ENCODE results near the gene BHLHE23. TPM values are rescaled to one million over a fixed set of nuclear protein-coding genes. Genes with fewer than 3 reads are reported as not detected.

BHLHE23 gene
- total RNA-seq, 1 experiment from 2014 or later: not detected

- Histone ChIP-seq H3K9me2 (ENCODE audit: insufficient read depth) (no peaks in the 10 kb centered on the region), H4K20me1 (ENCODE audit: insufficient read depth) (no peaks in the 10 kb centered on the region), H3K27ac (ENCODE audit: low read depth, low read length) (no peak overlapping the region), H3K9ac (ENCODE audit: low read length) (no peak overlapping the region), H3K36me3 (ENCODE audit: control insufficient read depth in 1 of 2, insufficient read depth in 2 of 2, low read length in 2 of 2) (no peaks in the 10 kb centered on the region), H3K4me2 (ENCODE audit: low read length) (no peak overlapping the region), H2AFZ (ENCODE audit: low read depth, low read length, poor library complexity, severe bottlenecking) (no peak overlapping the region), H3K9me3 (ENCODE audit: control insufficient read depth in 1 of 2, insufficient read depth in 1 of 2, low read depth in 1 of 2, low read length in 2 of 2) (no peaks in the 10 kb centered on the region; a peak in 1 of 4 replicates), H3K79me2 (ENCODE audit: insufficient read depth, low read length) (no peaks in the 10 kb centered on the region), H3K4me3 (replicated peaks in 1 of 2; ENCODE audit: low read depth in 1 of 2, low read length in 2 of 2) (no peak overlapping the region), H3K27me3 (ENCODE audit: insufficient read depth, low read length) (0 out of 2 replicates have a peak, but pooled peaks cover 7% of the 10 kb centered on the region), H3K4me1 (ENCODE audit: control insufficient read depth in 1 of 2, insufficient read depth in 2 of 2, low read length in 2 of 2) (0 out of 4 replicates have a peak, but pooled peaks cover 0 to 2% of the 10 kb centered on the region in 2 experiments)
- BruUV-seq (replicated peaks): no TSS peak
- ATAC-seq (no peak), DNase-seq (ENCODE audit: low read depth, low spot score) (no peak)
- ChIA-PET RAD21 (ENCODE audit: low non-redundant PET in 1 of 2, low total read pairs in 2 of 2, uncharacterized antibody in 2 of 2, unreplicated experiment in 2 of 2) (no interaction called here), CTCF (no interaction called here), POLR2A (no interaction called here)
- intact Hi-C loops (cut with micrococcal nuclease): no loop called here
- TF ChIP-seq SRF (IDR thresholded peaks at IDR 0.05; ENCODE audit: low read depth) (no peak), ZFX (IDR thresholded peaks at IDR 0.05) (no peak), ZBTB33 (IDR thresholded peaks at IDR 0.05; ENCODE audit: extremely low read depth, insufficient replicate concordance, low read length) (no peak), YY1 (IDR thresholded peaks at IDR 0.05; ENCODE audit: extremely low read depth, insufficient replicate concordance, low read depth, low read length) (no peak), POLR2A (IDR thresholded peaks at IDR 0.05; ENCODE audit: borderline replicate concordance, extremely low read depth, insufficient read depth, insufficient read length) (no peak), ELF1 (IDR thresholded peaks at IDR 0.05; ENCODE audit: borderline replicate concordance, low read depth) (no peak), RAD21 (IDR thresholded peaks at IDR 0.05; ENCODE audit: low read depth) (no peak), EGR1 (IDR thresholded peaks at IDR 0.05; ENCODE audit: low read depth) (no peak), CEBPB (IDR thresholded peaks at IDR 0.05; ENCODE audit: low read depth) (no peak), ZNF274 (IDR thresholded peaks at IDR 0.05; ENCODE audit: low read depth, low read length) (no peak), FOSL1 (IDR thresholded peaks at IDR 0.05; ENCODE audit: low read depth) (no peak), EZH2 (IDR thresholded peaks at IDR 0.05) (no peak), POLR2AphosphoS5 (IDR thresholded peaks at IDR 0.05; ENCODE audit: low read depth, low read length) (no peak), SP1 (IDR thresholded peaks at IDR 0.05; ENCODE audit: low read depth) (no peak)
- TF ChIP-seq, protein P1, sequence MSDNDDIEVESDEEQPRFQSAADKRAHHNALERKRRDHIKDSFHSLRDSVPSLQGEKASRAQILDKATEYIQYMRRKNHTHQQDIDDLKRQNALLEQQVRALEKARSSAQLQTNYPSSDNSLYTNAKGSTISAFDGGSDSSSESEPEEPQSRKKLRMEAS (IDR thresholded peaks at IDR 0.05): no peak
Measured at GRCh38 chr20:63051186-63051860, 44.6 kb upstream of the BHLHE23 start.

Measured in HCT116 (cell line).